NCI-H82 (cell line): ENCODE measurements around the gene SKA2.
A peak's percentile ranks its signal among the peaks of the same experiment; 100 is the strongest.
"Not testable (repeated sequence)": the region's sequence is repeated elsewhere in the genome, so short reads cannot be mapped to it uniquely, and the experiment has no call there.

ENCODE experiments used
- DNase-seq: peaks from one replicate; lab custom pipeline; 2025; lab: John Stamatoyannopoulos, UW

Gene SKA2

DNA sequence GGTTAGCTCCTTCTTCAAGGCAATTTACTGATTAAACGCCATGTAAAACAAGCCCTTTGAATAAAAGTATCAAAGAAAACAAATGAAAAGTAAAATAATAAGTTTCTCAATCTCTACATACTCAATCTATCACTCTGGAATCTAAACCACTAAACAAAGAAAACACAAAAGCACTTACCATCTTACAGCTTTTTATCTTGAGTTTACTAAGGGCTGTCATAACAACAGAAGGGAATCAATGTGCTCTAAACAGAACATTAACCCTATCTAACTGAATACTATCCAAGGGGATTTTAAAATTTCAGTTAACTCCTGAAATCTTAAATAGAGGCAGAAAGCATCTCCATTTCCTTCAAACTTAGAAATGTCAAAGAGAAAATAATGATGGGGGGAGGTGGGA is 3.4 kb downstream of the SKA2 start:
- DNase-seq = no peak

GRCh38 chr17:59151006-59151405 is 4.0 kb downstream of the SKA2 start:
- no peak for DNase-seq

GRCh38 chr17:59149841-59150511 is 5.0 kb downstream of the SKA2 start:
- DNase-seq = no peak

DNA sequence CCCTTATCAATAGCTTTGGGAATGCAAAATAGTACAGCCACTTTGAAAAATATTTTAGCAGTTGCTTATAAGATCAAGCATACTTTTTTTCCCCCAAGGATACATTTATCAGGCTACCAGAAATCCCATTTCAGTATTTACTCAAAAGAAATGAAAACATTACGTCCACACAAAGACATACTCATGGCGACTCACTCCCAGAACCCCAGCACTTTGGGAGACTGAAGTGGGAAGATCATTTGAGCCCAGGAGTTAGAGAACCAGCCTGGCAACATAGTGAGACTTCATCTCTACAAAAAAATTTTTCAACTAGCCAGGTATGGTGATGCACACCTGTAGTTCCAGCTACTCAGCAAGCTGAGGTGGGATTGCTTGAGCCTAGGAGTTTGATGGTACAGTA is 5.9 kb downstream of the SKA2 start:
- no peak for DNase-seq

DNA sequence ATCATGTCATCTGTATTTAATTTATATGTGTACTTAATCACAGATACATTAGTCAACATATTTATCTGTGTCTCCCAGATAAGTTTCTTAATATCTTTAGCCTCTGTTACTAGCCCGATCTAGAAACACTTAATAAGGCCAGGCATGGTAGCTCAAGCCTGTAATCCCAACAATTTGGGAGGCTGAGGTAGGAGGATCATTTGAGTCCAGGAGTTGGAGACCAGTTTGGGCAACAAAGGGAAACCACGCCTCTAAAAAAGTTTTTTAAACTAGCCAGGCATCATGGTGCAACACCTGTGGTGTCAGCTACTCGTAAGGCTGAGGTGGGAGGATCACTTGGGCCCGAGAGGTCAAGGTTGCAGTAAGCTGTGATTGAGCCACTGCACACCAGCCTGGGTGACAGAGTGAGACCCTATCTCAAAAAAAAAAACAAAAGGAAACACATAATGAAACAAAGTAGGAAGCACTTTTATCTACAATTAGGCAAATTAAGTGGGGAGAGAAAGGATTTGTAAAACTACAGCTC is 9.4 kb downstream of the SKA2 start:
- no peak for DNase-seq

DNA sequence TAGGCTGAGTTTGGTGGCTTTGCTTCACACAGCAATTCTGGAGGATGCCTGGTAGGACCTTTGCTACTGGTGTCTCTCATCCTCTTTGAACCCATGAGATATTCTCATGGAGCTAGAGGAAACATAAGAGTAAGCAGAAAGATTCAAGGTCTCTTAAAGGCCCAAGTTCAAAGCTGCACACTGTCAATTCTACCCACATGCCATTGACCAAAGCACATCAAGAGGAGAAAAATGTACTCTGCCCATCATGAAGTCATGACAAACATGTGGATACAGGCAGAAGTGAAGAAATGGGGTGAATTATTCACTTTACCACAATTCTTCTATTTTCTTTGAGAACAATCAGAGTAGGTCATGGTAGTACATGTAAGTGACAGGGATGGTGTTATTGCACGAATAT is 13.1 kb downstream of the SKA2 start:
- no peak for DNase-seq

GRCh38 chr17:59139939-59140338 is 15.0 kb downstream of the SKA2 start:
- no peak for DNase-seq

DNA sequence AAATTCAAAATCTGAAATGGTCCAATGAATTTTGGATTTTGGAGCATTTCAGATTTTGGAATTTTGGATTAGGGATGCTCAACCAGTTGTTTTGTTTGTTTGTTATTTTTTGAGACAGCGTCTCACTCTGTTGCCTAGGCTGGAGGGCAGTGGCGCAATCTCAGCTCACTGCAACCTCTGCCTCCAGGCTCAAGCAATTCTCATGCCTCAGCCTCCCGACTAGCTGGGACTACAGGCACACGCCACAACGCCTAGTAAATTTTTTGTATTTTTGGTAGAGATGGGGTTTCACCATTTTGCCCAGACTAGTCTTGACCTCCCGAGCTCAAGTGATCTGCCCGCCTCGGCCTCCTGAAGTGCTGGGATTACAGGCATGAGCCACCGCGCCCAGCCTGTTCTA is 16.6 kb downstream of the SKA2 start:
- not testable (repeated sequence) for DNase-seq

- DNase-seq = no peak
Observed at GRCh38 chr17:59131131-59131530, 23.9 kb downstream of the SKA2 start.

DNA sequence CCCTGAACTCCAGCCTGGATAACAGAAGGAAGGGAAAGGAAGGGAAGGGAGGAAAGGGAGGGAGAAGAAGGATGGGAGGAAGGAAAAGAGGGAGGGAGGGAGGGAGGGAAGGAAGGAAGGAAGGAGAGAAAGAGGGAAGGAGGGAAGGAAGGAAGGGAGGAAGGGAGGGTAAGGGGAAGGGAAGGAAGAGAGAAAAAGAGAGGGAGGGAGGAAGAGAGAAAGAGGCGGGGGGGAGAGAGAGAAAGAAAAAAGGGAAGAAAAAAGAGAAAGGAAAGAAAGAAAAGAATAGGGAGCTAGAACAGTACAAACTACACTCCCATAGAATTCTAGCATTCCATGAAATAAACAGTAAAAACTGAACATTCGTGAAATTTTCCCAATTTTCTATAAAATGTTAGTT is 25.2 kb downstream of the SKA2 start:
- DNase-seq = no peak

DNA sequence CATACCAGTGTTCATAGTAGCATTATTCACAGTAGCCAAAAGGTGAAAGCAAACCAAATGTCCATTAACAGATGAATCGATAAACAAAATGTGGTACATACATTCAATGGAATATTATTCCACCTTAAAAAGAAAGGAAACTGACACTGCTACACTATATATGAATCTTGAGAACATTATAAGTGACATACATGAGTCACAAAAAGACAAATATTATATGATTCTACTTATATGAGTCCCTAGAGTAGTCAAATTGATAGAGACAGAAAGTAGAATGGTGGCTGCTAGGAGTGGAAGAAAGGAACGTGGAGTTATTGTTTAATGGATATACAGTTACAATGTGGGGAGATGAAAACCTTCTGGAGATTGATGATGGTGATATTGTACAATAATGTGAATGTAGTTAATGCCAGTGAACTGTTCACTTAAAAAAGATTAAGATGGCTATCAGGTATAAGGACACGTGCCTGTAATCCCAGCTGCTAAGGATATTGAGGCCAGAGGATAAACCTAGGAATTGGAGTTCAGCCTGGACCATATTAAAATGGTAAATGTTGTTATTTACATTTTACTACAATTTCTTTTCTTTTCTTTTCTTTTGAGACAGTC is 28.1 kb downstream of the SKA2 start:
- DNase-seq = no peak

DNA sequence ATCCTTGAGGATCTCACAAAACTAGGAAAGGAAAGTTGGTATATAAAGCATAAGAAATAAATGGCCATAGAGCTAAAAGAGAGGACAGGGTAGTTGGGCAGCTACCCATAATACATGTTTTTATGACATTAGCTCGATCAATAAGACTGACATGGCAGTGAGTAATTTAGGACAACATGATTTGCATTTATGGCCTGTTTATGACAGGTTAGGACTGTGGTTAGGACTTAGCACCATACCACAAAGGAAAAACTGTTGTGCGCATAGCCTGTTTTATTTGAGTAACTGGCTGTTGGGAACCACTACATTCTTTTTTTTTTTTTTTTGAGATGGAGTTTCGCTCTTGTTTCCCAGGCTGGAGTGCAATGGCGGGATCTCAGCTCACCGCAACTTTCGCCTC is 30.3 kb downstream of the SKA2 start:
- no peak for DNase-seq

- DNase-seq = no peak
Observed at GRCh38 chr17:59121901-59122480, 33.0 kb downstream of the SKA2 start.

GRCh38 chr17:59115474-59115873 is 39.5 kb downstream of the SKA2 start:
- DNase-seq = no peak

- DNase-seq = no peak
Observed at GRCh38 chr17:59111539-59111938, 43.4 kb downstream of the SKA2 start.

- DNase-seq = no peak
Observed at GRCh38 chr17:59110973-59111372, 44.0 kb downstream of the SKA2 start.

- DNase-seq = peak; percentile 18
Observed at GRCh38 chr17:59108400-59109102, 46.4 kb downstream of the SKA2 start.

DNA sequence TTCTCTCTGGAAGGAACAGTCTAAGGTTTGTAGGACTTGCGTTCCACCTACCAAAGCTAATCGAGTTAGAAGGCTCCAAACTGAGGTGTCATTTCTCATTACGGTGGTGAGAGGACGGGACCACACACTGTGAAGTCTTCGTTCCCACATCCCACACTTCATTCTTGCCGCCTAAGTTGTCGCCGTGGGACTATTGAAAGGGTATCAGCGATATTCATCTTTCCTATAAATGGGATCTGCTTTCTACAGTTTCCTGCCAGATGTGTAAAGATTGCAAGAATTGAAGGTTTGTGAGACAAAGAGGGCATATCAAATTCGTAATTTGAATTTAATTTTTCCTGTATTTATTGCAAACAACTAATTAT is 47.7 kb downstream of the SKA2 start:
- DNase-seq = peak; percentile 91

DNA sequence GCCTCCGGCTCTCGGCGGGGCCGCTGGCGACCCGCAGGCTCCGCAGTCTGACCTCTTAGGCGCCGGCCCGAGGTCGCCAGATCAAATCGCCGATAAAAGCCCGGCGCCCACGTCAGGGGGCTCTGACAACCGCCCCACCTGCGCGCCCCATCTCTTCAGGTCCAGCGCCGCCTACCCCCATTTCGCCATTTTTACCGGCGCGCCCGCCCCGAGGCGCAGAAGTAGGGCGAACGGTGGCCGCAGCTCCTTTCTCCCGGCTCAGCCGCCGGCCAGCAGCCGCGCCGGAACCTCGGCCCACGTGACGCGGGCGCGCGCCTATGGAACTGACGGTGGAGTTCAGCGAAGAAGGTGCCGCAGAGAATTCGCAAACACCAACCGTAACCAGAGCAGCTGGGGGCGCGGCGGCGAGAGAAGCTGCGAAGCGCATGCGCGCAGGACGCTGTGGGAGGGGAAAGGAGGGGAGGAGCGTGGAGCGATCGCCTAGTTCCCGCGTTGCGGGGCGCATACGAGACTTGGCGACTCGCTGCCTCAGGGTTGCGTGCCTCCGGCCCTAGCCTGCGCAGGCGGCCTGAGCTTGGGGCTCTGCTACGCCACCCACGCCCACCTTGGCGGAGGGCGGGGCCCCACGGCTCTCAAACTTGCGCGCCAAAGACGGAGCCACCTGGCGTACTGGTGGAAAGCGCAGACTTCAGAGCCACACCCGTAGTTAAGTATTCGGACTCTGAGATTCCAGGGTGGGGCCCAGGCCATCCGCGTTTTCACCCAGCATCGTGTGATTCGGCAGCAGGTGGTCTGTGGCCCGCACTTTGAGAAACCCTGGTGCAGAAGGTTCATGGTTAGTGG is 48.3 kb downstream of the SKA2 start, which contains the start of gene TRIM37:
TRIM37 (minus strand) TSS at position 418 of the 843 bp plus-strand sequence. CDS start 419 bp downstream, outside the sequence.
- peak; percentile 100 for DNase-seq

DNA sequence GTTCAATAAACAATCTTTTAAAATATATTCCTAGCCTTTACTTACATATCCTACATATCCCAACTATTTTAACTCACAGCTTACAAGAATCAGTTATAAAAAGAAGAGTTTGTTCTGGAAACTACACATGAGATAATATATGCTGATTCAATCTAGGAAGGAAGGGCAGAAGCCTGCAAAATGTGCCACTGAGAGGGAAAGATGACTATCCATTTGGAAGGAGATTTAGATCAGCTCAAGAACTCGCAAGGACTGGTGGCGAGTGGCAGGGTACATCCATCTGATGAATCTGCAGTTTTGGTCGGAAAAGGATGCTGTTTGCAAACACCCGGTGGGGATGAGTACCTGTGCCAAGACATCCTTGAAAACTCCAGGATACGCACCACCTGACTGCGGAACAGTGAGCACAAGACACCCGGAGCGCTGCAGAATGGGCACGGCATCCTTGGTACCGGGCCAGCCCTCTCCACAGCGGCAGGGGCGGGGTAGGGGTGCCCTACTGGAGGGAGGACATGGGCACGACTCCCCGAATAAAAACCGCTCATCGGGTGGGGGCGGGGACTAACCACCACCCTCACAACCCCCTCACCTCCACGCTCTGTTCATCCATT is 49.0 kb downstream of the SKA2 start:
- DNase-seq = peak; percentile 73

DNA sequence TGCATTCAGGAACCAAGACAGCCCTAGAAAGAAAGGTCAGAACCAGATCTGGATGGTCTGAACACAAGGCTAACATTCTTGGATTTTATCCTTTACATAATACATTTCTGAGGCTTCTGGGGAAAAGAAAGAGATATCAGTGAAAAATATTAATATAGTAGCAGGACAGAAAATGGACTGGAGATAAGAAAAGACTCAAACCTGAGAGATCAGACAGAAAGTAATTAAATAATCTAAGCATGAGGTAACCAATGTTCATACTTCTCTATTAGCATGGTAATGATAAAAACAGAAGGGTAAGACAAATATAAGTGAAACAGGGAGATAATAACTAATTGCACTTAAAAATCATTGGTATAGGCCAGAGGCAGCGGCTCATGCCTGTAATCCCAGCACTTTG is 53.8 kb downstream of the SKA2 start:
- DNase-seq = no peak
